Neuronal stem cell (in vitro differentiated cells): Measurements from ENCODE around the gene ZNF764. TPM values are rescaled to one million over a fixed set of nuclear protein-coding genes. Genes with fewer than 3 reads are reported as not detected.

Experiments used
- small RNA-seq: library from polyadenylated mRNA; stranded (forward); fragments of <200 nt; extraction: miRNeasy Mini kit (QIAGEN cat#:217004); gene quantifications from one replicate; pipeline ENCODE3, GENCODE V24; 2013; ENCODE audit not compliant: insufficient read depth

The ZNF764 gene

Small RNA genes within 50 kb of the gene (small RNA-seq; reads per million reads assigned to genes)
- gene AC093249.4 = not detected
- not detected for gene MIR4518
